Measurements from ENCODE around the gene GPR62.

DNA sequence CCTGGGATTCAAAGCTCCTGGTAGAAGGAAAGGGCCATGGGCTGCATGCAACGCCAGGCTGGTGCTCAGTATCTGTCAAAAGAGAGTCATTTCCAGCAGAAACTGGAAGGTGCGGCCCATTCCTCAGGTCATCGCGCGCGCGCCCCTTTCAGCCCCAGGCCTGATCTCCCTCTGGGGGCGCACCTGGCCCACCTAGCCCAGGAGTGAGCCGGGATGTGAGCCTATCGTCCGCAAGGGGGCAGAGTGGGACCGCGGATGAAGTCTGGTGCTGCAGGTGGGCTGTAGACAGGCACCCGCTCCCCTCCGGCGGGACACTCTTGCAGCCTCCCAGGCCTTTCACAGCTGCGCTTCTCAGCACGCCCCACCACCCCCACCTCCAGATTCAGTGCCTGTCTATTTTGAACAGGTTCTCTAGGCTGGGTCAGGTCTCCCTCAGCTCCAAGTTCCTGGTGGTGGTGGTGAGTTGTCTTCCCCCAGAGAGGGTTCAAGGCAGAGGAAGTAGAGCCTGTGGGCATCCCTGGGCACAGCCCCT is 46.3 kb downstream of the GPR62 start:
- no peak for TF ChIP-seq POLR2A (IDR thresholded peaks at IDR 0.05; ENCODE audit: low read length)
- TF ChIP-seq GATA1 (IDR thresholded peaks at IDR 0.05; ENCODE audit: low read depth, low read length): no peak
